Calu3 (cell line): ENCODE results near the gene SF3A2. TPM values are rescaled to one million over a fixed set of nuclear protein-coding genes. Genes with fewer than 3 reads are reported as not detected.

Experiments used
- BruUV-seq: library from RNA; stranded (reverse); fragments of 400-500 nt; replicated peaks from 2 replicates; lab custom pipeline; 2021; lab: Mats Ljungman, UMichigan
- CTCF ChIA-PET: fragments of 300-600 bp; sonication (Branson Sonifier 250); formaldehyde crosslinking; loops from one replicate; lab custom pipeline; 2022; ENCODE audit warnings: antibody characterized with exemption; lab: Charles Lee
- DNase-seq: peaks from one replicate; pipeline ENCODE4 v3.0.0; 2022
- H3K27ac Mint-ChIP-seq: one replicate; pipeline ENCODE4 v1.8.0; 2022; ENCODE audit warnings: mixed read lengths; ENCODE audit not compliant: unreplicated experiment
- H3K27me3 Mint-ChIP-seq: one replicate; pipeline ENCODE4 v1.8.0; 2022; ENCODE audit warnings: mixed read lengths; ENCODE audit not compliant: unreplicated experiment
- H3K36me3 Mint-ChIP-seq: one replicate; pipeline ENCODE4 v1.8.0; 2022; ENCODE audit warnings: mild to moderate bottlenecking, moderate library complexity, mixed read lengths; ENCODE audit not compliant: insufficient read depth, unreplicated experiment
- H3K4me1 Mint-ChIP-seq: one replicate; pipeline ENCODE4 v1.8.0; 2022; ENCODE audit warnings: mild to moderate bottlenecking, low read depth, mixed read lengths; ENCODE audit not compliant: unreplicated experiment
- H3K4me3 Mint-ChIP-seq: one replicate; pipeline ENCODE4 v1.8.0; 2022; ENCODE audit warnings: mild to moderate bottlenecking, low read depth, moderate library complexity, mixed read lengths; ENCODE audit not compliant: unreplicated experiment
- H3K9me3 Mint-ChIP-seq: one replicate; pipeline ENCODE4 v1.8.0; 2022; ENCODE audit warnings: low read depth, mixed read lengths; ENCODE audit not compliant: unreplicated experiment
- intact Hi-C: fragments of 100-400 bp; cut with micrococcal nuclease; formaldehyde crosslinking; loops from one replicate; pipeline ENCODE4 v1.10.0; 2022; ENCODE audit not compliant: unreplicated experiment
- total RNA-seq: library from RNA; stranded (reverse); gene quantifications from 2 replicates; pipeline ENCODE4 v1.2.3, GENCODE V29; 2022
- TF ChIP-seq, protein P1 (sequence below): fragments of 200-600 bp; IDR thresholded peaks from one replicate; pipeline ENCODE4 v1.8.0; 2022; ENCODE audit warnings: antibody characterized with exemption; ENCODE audit not compliant: unreplicated experiment

Gene SF3A2
- total RNA-seq, 1 experiment from 2014 or later: 83.6 TPM

DNA sequence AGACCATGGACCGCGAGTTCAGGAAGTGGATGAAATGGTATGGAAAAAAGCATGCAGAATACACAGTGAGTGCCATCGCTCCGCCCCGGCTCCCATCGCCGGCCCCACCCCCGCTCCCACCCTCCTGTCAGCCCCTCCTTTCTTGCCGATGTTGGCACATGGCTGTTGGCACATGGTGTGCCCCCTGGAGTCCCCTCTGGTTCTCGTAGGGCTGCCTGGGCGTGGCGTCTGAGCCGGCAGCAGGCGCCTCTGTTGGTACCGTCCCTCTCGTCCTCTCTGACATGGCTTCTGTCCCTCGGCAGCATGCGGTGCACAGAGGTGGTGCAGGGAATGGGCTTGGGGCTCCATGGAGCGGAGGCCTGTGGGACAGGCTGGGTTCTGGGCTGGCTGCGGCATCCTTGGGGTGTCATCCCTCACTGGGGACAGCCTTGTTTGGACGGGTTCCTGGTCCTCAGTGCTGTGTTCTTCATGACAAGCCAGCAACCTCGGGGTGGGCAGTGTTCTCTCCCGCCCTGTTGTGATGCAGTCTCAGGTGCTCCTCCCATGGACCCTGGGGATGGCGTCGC lies 42.0 kb upstream of the SF3A2 start:
- no peaks in the 10 kb centered on the region for H3K27me3 Mint-ChIP-seq
- BruUV-seq: no TSS peak
- H3K36me3 Mint-ChIP-seq: peaks cover 46% of the 10 kb centered on the region
- no peaks in the 10 kb centered on the region for H3K4me1 Mint-ChIP-seq
- H3K27ac Mint-ChIP-seq: no peak overlapping the region
- CTCF ChIA-PET: no interaction called here
- no peaks in the 10 kb centered on the region for H3K9me3 Mint-ChIP-seq
- no peak overlapping the region for H3K4me3 Mint-ChIP-seq
- DNase-seq: no peak
- intact Hi-C loops: no loop called here
- TF ChIP-seq, protein P1, sequence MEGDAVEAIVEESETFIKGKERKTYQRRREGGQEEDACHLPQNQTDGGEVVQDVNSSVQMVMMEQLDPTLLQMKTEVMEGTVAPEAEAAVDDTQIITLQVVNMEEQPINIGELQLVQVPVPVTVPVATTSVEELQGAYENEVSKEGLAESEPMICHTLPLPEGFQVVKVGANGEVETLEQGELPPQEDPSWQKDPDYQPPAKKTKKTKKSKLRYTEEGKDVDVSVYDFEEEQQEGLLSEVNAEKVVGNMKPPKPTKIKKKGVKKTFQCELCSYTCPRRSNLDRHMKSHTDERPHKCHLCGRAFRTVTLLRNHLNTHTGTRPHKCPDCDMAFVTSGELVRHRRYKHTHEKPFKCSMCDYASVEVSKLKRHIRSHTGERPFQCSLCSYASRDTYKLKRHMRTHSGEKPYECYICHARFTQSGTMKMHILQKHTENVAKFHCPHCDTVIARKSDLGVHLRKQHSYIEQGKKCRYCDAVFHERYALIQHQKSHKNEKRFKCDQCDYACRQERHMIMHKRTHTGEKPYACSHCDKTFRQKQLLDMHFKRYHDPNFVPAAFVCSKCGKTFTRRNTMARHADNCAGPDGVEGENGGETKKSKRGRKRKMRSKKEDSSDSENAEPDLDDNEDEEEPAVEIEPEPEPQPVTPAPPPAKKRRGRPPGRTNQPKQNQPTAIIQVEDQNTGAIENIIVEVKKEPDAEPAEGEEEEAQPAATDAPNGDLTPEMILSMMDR: no peak

DNA sequence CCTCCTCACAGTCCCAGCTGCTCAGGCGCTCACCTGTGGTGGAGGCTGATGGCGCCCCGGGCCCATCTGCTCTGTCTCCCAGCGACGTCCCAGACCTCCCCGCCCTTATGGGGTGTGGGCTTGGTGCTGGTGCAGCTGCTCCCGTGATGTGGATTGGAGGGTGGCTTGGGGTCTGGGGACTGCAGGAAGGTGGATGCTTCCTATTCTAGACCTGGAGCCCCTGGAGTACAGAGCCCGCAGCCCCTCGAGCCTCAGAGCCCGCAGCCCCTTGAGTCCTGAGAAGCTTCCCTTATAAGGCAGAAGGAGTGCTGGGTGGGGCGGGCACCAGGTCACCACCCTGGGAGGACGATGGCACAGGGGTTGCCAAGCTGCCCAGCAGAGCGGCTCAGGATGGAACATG lies 41.3 kb upstream of the SF3A2 start:
- intact Hi-C loops: no loop called here
- CTCF ChIA-PET: no interaction called here

DNA sequence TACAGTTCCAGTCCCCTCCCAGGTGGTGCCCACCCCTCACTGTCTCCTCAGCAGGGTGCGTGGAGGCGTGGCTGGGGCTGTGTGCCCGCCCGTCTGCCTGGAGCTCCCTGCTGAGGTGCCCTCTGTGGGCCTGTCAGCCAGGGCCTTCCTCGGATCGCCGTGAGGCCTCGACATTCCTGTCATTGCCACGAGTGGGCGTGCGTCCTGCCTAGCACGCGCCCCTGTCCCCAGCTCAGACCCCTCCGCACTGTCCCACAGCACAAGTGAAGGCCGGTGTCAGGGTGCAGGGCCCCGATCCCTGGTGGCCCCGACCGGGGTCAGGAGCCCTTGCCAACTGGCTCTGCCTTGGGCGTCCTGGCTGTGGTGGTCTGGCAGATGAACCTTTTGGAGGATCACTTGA lies 40.7 kb upstream of the SF3A2 start:
- BruUV-seq: no TSS peak
- CTCF ChIA-PET: no interaction called here
- intact Hi-C loops: no loop called here
- Mint-ChIP-seq H3K36me3 (peaks cover 46% of the 10 kb centered on the region), H3K9me3 (no peaks in the 10 kb centered on the region), H3K27me3 (no peaks in the 10 kb centered on the region), H3K27ac (no peak overlapping the region), H3K4me3 (no peak overlapping the region), H3K4me1 (no peaks in the 10 kb centered on the region)
- TF ChIP-seq, protein P1: no peak
- DNase-seq: no peak

More for the DNA sequence above, 41.3 kb upstream of the SF3A2 start:
- Mint-ChIP-seq H3K27ac (no peak overlapping the region), H3K27me3 (no peaks in the 10 kb centered on the region), H3K4me3 (no peak overlapping the region), H3K36me3 (peaks cover 49% of the 10 kb centered on the region), H3K9me3 (no peaks in the 10 kb centered on the region), H3K4me1 (no peaks in the 10 kb centered on the region)
- TF ChIP-seq, protein P1: no peak
- DNase-seq: no peak
- no TSS peak for BruUV-seq

DNA sequence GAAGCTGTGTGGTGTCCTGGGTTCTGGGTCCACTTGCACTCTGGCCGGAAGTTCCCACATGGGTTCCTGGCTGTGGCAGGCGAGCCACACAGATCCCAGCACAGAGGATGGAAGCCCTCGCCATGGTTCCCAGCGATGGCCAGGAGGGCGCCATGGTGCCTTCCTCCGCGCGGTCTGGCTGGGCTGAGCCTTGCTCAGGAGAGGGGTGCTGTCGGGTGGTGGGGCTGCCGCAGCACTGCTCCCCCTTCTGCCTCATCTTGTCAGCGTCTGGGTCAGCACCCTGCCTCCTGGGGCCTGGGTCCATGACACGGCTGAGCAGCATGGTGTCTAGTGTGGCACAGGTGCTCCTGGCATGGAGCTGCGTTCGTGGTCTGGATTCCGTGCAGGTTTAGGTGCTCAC lies 39.4 kb upstream of the SF3A2 start:
- DNase-seq: no peak
- Mint-ChIP-seq H3K36me3 (peaks cover 36% of the 10 kb centered on the region), H3K9me3 (no peaks in the 10 kb centered on the region), H3K27me3 (no peaks in the 10 kb centered on the region), H3K27ac (no peak overlapping the region), H3K4me1 (no peaks in the 10 kb centered on the region), H3K4me3 (no peak overlapping the region)
- CTCF ChIA-PET: no interaction called here
- no TSS peak for BruUV-seq
- intact Hi-C loops: no loop called here
- TF ChIP-seq, protein P1: no peak
